D341Med (cell line): ENCODE results near the gene CYP26C1.

Experiments used
- DNase-seq: peaks from one replicate; pipeline ENCODE4 v3.0.0; 2012; ENCODE audit warnings: low spot score

The CYP26C1 gene

DNA sequence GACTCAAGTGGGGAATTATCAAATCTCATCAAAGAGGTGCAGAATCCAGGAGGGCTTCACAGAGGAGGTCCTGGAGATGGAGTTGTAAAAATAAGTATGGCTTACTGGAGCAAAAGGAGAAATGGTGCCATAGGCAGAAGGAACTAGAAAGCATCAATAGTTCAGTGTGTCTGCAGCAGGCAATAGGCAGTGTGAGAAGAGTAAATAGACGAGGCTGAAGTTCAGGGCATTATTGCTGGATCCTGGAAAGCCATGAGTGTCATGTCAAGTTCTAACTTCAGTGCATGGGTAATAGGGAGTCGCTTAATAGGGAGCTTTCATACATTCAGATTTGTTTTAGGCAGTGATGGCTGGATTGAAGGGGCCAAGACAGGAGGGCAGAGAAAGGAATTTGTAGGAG lies 52.4 kb downstream of the CYP26C1 start:
- no peak for DNase-seq

DNA sequence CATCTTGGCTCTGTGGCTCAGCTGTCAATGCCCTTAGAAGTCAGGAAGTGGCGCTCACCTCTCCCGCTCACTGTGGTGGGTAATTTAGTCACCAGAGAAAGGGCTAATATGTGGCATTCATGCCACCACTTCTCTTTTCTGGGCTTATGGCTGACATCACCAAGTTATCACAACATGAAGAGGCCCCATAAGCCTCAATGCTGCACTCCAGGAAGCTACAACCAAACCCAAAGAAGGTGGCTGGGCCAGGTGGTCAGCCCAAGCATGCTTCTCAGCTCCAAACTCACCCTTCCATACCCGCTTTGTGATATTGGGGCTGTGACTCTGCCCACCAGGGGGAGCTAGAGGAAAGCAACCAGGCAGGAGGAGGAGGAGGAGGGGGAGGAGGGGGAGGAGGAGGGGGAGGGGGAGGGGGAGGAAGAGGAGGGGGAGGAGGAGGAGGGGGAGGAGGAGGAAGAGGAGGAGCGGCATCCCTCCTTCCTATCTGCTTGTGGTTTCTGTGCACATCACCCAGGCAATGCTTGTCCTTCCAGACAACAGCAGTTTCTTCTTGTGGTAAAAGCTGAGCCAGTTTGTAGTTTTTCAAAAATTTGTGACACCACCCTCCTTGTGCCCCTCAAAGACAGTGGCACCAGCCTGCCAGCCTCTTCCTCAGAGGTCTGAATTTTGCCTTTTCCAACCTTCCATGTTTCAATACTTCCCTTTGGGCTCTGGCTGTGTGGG lies 55.2 kb downstream of the CYP26C1 start:
- peak; percentile 72 for DNase-seq
